Gastrocnemius medialis (tissue), 4 donors: ENCODE data around the gene METTL2B.
"Not testable (repeated sequence)": the region's sequence is repeated elsewhere in the genome, so short reads cannot be mapped to it uniquely, and the experiment has no call there.

Experiments
- CTCF ChIP-seq, 5 experiments: fragments of 450-650 bp in 3 of 5; fragments of 200-600 bp in 2 of 5; sonication (generic) in 2 of 5; IDR thresholded peaks in 4 of 5; conservative IDR thresholded peaks in 1 of 5; 1 replicate in 4 of 5; 2 replicates in 1 of 5; pipeline ENCODE4 v1.5.1; 2016 to 2019; ENCODE audit warnings: antibody characterized with exemption in 5 of 5, mild to moderate bottlenecking in 3 of 5, moderate library complexity in 3 of 5
- POLR2A ChIP-seq, 2 donors: fragments of 450-650 bp; IDR thresholded peaks; one replicate each; pipeline ENCODE4 v1.6.1; 2017; ENCODE audit warnings: antibody characterized with exemption in 2 of 2, mild to moderate bottlenecking in 2 of 2, moderate library complexity in 2 of 2

GRCh38 chr7:128542530-128542929 lies 66.0 kb downstream of the METTL2B start:
- TF ChIP-seq POLR2A (IDR thresholded peaks at IDR 0.05); CTCF (IDR thresholded peaks at IDR 0.05 in 4 of 5, conservative IDR thresholded peaks at IDR 0.05 in 1 of 5): not testable (repeated sequence)
